ENCODE data around the gene ARNT2.
A peak's percentile ranks its signal among the peaks of the same experiment; 100 is the strongest.

Gene ARNT2

GRCh38 chr15:80578206-80578595 is 174.0 kb downstream of the ARNT2 start:
- Histone ChIP-seq H4K91ac (ENCODE audit: low read length) (no peak overlapping the region), H3K36me3 (ENCODE audit: control insufficient read depth in 1 of 2, insufficient read depth in 2 of 2, low read depth in 1 of 2, low read length in 2 of 2) (peaks cover 64 to 68% of the 10 kb centered on the region in 2 experiments), H3K4ac (ENCODE audit: low read depth in 1 of 2, low read length in 2 of 2) (no peak overlapping the region), H2AK5ac (ENCODE audit: low read length, severe bottlenecking) (no peak overlapping the region), H3K18ac (ENCODE audit: low read depth in 1 of 2, low read length in 2 of 2) (no peak overlapping the region), H3K27ac (ENCODE audit: low read length, poor library complexity, severe bottlenecking) (no peak overlapping the region), H2BK15ac (ENCODE audit: low read depth, poor library complexity, severe bottlenecking) (no peak overlapping the region), H3K79me1 (replicated peaks; ENCODE audit: low read length, poor library complexity, severe bottlenecking) (no peaks in the 10 kb centered on the region), H3K4me3 (ENCODE audit: insufficient read depth in 1 of 2, low read depth in 1 of 2, low read length in 2 of 2) (no peak overlapping the region), H2BK12ac (ENCODE audit: low read length in 2 of 2) (no peak overlapping the region), H3K9me3 (ENCODE audit: control insufficient read depth, low read length) (no peaks in the 10 kb centered on the region), H3K27me3 (ENCODE audit: control insufficient read depth in 1 of 2, insufficient read depth in 1 of 2, low read length in 2 of 2) (no peaks in the 10 kb centered on the region), H4K8ac (ENCODE audit: low read length) (no peak overlapping the region), H3K4me2 (ENCODE audit: low read length, poor library complexity, severe bottlenecking) (no peak overlapping the region), H3K9ac (ENCODE audit: low read length) (no peak overlapping the region), H2BK120ac (ENCODE audit: low read depth, low read length) (no peak overlapping the region), H2AFZ (ENCODE audit: low read depth, low read length) (no peak overlapping the region), H2BK5ac (ENCODE audit: low read depth, low read length, poor library complexity, severe bottlenecking) (no peak overlapping the region), H3K14ac (ENCODE audit: low read length in 2 of 2) (peak overlapping the region in 1 of 2 experiments; percentile 76), H3K4me1 (ENCODE audit: control insufficient read depth, insufficient read depth, low read depth, low read length) (peaks cover 13% of the 10 kb centered on the region), H3K23ac (ENCODE audit: low read length in 2 of 2) (no peak overlapping the region)
- WGBS: 86% methylated on average over 5 of the region's 5 CpGs
- no peak for DNase-seq

GRCh38 chr15:80578871-80579270 is 174.7 kb downstream of the ARNT2 start:
- Histone ChIP-seq H3K9me3 (ENCODE audit: control insufficient read depth, low read length) (no peaks in the 10 kb centered on the region), H4K91ac (ENCODE audit: low read length) (no peak overlapping the region), H2AK5ac (ENCODE audit: low read length, severe bottlenecking) (no peak overlapping the region), H3K23ac (ENCODE audit: low read length in 2 of 2) (no peak overlapping the region), H2BK5ac (ENCODE audit: low read depth, low read length, poor library complexity, severe bottlenecking) (no peak overlapping the region), H4K8ac (ENCODE audit: low read length) (no peak overlapping the region), H3K4me3 (ENCODE audit: insufficient read depth in 1 of 2, low read depth in 1 of 2, low read length in 2 of 2) (no peak overlapping the region), H3K9ac (ENCODE audit: low read length) (no peak overlapping the region), H3K18ac (ENCODE audit: low read depth in 1 of 2, low read length in 2 of 2) (no peak overlapping the region), H2BK120ac (ENCODE audit: low read depth, low read length) (no peak overlapping the region), H2BK12ac (ENCODE audit: low read length in 2 of 2) (no peak overlapping the region), H3K27me3 (ENCODE audit: control insufficient read depth in 1 of 2, insufficient read depth in 1 of 2, low read length in 2 of 2) (no peaks in the 10 kb centered on the region), H3K36me3 (ENCODE audit: control insufficient read depth in 1 of 2, insufficient read depth in 2 of 2, low read depth in 1 of 2, low read length in 2 of 2) (peaks cover 65 to 70% of the 10 kb centered on the region in 2 experiments), H2BK15ac (ENCODE audit: low read depth, poor library complexity, severe bottlenecking) (no peak overlapping the region), H3K27ac (ENCODE audit: low read length, poor library complexity, severe bottlenecking) (no peak overlapping the region), H3K4ac (ENCODE audit: low read depth in 1 of 2, low read length in 2 of 2) (no peak overlapping the region), H3K4me2 (ENCODE audit: low read length, poor library complexity, severe bottlenecking) (no peak overlapping the region), H3K79me1 (replicated peaks; ENCODE audit: low read length, poor library complexity, severe bottlenecking) (no peaks in the 10 kb centered on the region), H2AFZ (ENCODE audit: low read depth, low read length) (no peak overlapping the region), H3K14ac (ENCODE audit: low read length in 2 of 2) (peak overlapping the region in 1 of 2 experiments; percentile 49), H3K4me1 (ENCODE audit: control insufficient read depth, insufficient read depth, low read depth, low read length) (peaks cover 13% of the 10 kb centered on the region)
- 94% methylated on average over 7 of the region's 7 CpGs for WGBS
- DNase-seq: no peak

- no peak for DNase-seq
- Histone ChIP-seq H3K18ac (ENCODE audit: low read depth in 1 of 2, low read length in 2 of 2) (no peak overlapping the region), H3K14ac (ENCODE audit: low read length in 2 of 2) (no peak overlapping the region), H2AFZ (ENCODE audit: low read depth, low read length) (no peak overlapping the region), H4K8ac (ENCODE audit: low read length) (no peak overlapping the region), H3K79me1 (replicated peaks; ENCODE audit: low read length, poor library complexity, severe bottlenecking) (no peaks in the 10 kb centered on the region), H3K4ac (ENCODE audit: low read depth in 1 of 2, low read length in 2 of 2) (no peak overlapping the region), H3K9me3 (ENCODE audit: control insufficient read depth, low read length) (no peaks in the 10 kb centered on the region), H3K4me3 (ENCODE audit: insufficient read depth in 1 of 2, low read depth in 1 of 2, low read length in 2 of 2) (no peak overlapping the region), H3K4me2 (ENCODE audit: low read length, poor library complexity, severe bottlenecking) (no peak overlapping the region), H3K4me1 (ENCODE audit: control insufficient read depth, insufficient read depth, low read depth, low read length) (peaks cover 20% of the 10 kb centered on the region), H4K91ac (ENCODE audit: low read length) (no peak overlapping the region), H2BK120ac (ENCODE audit: low read depth, low read length) (no peak overlapping the region), H2AK5ac (ENCODE audit: low read length, severe bottlenecking) (no peak overlapping the region), H2BK5ac (ENCODE audit: low read depth, low read length, poor library complexity, severe bottlenecking) (no peak overlapping the region), H2BK15ac (ENCODE audit: low read depth, poor library complexity, severe bottlenecking) (no peak overlapping the region), H3K27me3 (ENCODE audit: control insufficient read depth in 1 of 2, insufficient read depth in 1 of 2, low read length in 2 of 2) (no peaks in the 10 kb centered on the region), H2BK12ac (ENCODE audit: low read length in 2 of 2) (no peak overlapping the region), H3K27ac (ENCODE audit: low read length, poor library complexity, severe bottlenecking) (no peak overlapping the region), H3K9ac (ENCODE audit: low read length) (no peak overlapping the region), H3K36me3 (ENCODE audit: control insufficient read depth in 1 of 2, insufficient read depth in 2 of 2, low read depth in 1 of 2, low read length in 2 of 2) (peaks cover 66 to 70% of the 10 kb centered on the region in 2 experiments), H3K23ac (ENCODE audit: low read length in 2 of 2) (no peak overlapping the region)
- WGBS: 88% methylated on average over 5 of the region's 6 CpGs
Measured at GRCh38 chr15:80579611-80580010, 175.4 kb downstream of the ARNT2 start.

GRCh38 chr15:80580106-80580505 is 175.9 kb downstream of the ARNT2 start:
- Histone ChIP-seq H3K4me2 (ENCODE audit: low read length, poor library complexity, severe bottlenecking) (no peak overlapping the region), H2AK5ac (ENCODE audit: low read length, severe bottlenecking) (no peak overlapping the region), H2BK120ac (ENCODE audit: low read depth, low read length) (no peak overlapping the region), H2BK15ac (ENCODE audit: low read depth, poor library complexity, severe bottlenecking) (no peak overlapping the region), H3K18ac (ENCODE audit: low read depth in 1 of 2, low read length in 2 of 2) (no peak overlapping the region), H3K9ac (ENCODE audit: low read length) (no peak overlapping the region), H3K14ac (ENCODE audit: low read length in 2 of 2) (no peak overlapping the region), H3K27ac (ENCODE audit: low read length, poor library complexity, severe bottlenecking) (no peak overlapping the region), H3K36me3 (ENCODE audit: control insufficient read depth in 1 of 2, insufficient read depth in 2 of 2, low read depth in 1 of 2, low read length in 2 of 2) (peaks cover 62 to 66% of the 10 kb centered on the region in 2 experiments), H4K91ac (ENCODE audit: low read length) (no peak overlapping the region), H3K4me1 (ENCODE audit: control insufficient read depth, insufficient read depth, low read depth, low read length) (peaks cover 22% of the 10 kb centered on the region), H3K79me1 (replicated peaks; ENCODE audit: low read length, poor library complexity, severe bottlenecking) (no peaks in the 10 kb centered on the region), H4K8ac (ENCODE audit: low read length) (no peak overlapping the region), H3K23ac (ENCODE audit: low read length in 2 of 2) (no peak overlapping the region), H3K27me3 (ENCODE audit: control insufficient read depth in 1 of 2, insufficient read depth in 1 of 2, low read length in 2 of 2) (no peaks in the 10 kb centered on the region), H3K9me3 (ENCODE audit: control insufficient read depth, low read length) (no peaks in the 10 kb centered on the region), H3K4me3 (ENCODE audit: insufficient read depth in 1 of 2, low read depth in 1 of 2, low read length in 2 of 2) (no peak overlapping the region), H3K4ac (ENCODE audit: low read depth in 1 of 2, low read length in 2 of 2) (no peak overlapping the region), H2BK5ac (ENCODE audit: low read depth, low read length, poor library complexity, severe bottlenecking) (no peak overlapping the region), H2BK12ac (ENCODE audit: low read length in 2 of 2) (no peak overlapping the region), H2AFZ (ENCODE audit: low read depth, low read length) (no peak overlapping the region)
- WGBS: 62% methylated on average over 9 of the region's 9 CpGs
- DNase-seq: peak; percentile 78

Data from mesenchymal stem cell (in vitro differentiated cells and primary cell).